Measurements from ENCODE around the gene MNS1.
"Not testable (repeated sequence)": the region's sequence is repeated elsewhere in the genome, so short reads cannot be mapped to it uniquely, and the experiment has no call there.

The MNS1 gene

GRCh38 chr15:56464893-56465520, at the start of gene MNS1:
MNS1 (minus strand) TSS chr15:56465137; CDS start chr15:56464972, 165 bp downstream.
- peak; percentile 69 for DNase-seq

- peak; percentile 46 for DNase-seq
These were observed 31.7 kb upstream of the MNS1 start for GRCh38 chr15:56496635-56497034.

- no peak for DNase-seq
These were observed 30.6 kb upstream of the MNS1 start for GRCh38 chr15:56495533-56495932.

GRCh38 chr15:56495053-56495452, 30.1 kb upstream of the MNS1 start:
- DNase-seq: no peak

DNA sequence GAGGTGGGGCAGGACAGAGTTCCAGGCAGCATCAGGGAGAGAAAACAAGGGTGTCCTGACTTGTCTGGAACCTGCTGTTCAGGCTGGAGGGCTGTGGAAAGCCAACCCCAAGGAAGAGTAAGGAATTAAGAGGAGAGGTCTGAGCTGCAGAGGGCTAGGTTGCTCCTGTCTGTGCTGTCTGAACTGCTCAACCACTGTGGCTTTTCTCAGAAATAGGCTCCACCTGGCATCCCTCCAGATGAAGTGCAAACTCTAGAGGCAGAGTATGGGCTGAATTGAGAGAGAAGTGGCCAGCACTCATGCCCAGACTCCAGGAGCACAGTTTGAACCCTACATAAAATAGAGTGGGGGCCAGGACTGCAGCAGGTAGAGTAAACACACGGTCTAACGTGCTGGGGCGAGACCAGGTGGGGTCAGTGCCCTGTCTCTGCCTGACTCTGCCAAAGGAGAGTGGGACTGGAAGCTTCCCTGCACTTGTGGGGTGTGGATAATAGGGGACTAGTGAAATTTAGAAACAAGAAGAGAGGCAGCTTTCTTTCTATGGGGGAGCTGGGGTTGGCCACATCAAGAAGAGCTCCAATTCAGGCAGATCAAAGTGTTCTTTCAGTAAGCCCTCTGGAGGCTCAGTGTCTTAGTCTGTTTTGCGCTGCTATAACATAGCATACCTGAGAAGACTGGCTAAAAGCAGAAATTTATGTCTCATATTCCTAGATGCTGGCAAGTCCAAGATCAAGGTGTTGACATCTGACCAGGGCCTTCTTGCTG, 28.0 kb upstream of the MNS1 start:
- no peak for DNase-seq

- DNase-seq: no peak
These were observed 27.3 kb upstream of the MNS1 start for GRCh38 chr15:56492236-56492635.

- peak; percentile 42 for DNase-seq
These were observed 26.3 kb upstream of the MNS1 start for GRCh38 chr15:56491110-56491722.

DNA sequence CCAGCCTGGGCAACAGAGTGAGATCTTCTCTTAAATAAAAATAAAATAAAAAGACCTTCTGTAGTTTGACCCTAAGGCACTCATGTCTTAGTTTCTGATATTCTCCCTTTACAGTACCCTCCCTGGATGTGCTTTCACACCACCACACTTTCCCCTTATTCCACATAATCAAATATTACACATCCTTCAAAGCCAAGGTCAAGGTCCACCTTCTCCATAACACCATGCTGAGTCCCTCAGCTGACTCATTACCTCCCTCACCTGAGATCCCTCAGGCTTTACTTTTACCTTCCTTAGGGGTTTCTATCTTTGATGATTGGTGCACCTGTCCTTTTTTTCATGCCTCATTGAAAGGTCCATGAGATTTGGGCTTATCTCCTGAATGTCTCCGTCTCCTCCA, 25.5 kb upstream of the MNS1 start:
- DNase-seq: no peak

DNA sequence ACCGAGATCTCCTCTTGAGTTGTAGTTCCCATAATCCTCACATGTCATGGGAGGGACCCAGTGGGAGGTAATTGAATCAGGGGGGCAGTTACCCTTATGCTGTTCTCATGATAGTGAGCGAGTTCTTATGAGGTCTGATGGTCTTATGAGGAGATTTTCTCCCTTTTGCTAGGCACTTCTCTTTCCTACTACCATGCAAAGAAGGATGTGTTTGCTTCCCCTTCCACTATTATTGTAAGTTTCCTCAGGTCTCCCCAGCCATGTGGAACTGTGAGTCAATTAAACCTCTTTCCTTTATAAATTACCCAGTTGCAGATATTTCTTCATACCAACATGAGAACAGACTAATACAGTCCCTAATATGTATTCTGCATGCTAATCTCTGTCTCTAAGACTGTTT, 21.3 kb upstream of the MNS1 start:
- DNase-seq: not testable (repeated sequence)

GRCh38 chr15:56485426-56485825, 20.5 kb upstream of the MNS1 start:
- not testable (repeated sequence) for DNase-seq

GRCh38 chr15:56484287-56484686, 19.4 kb upstream of the MNS1 start:
- no peak for DNase-seq

- no peak for DNase-seq
These were observed 10.4 kb upstream of the MNS1 start for GRCh38 chr15:56475351-56475750.

DNA sequence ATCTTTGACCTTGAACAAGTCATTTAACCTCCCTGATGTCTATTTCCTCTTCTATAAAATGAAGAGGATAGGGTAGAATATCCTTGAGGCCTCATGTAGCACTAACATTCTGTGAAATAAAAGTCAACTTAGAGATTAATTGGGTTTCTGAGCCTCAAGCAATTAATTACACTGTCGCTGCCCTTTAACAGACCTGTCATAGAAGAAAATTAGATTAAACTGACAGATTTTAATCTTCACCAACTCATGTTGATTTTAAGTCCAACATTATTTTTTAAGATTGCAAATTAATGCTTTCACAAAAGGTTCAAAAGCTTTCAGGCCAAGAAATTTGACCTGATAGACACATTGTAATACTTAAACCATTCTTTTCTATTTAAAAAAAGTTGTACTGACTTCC, 8.1 kb upstream of the MNS1 start:
- DNase-seq: no peak

- no peak for DNase-seq
These were observed 7.3 kb upstream of the MNS1 start for GRCh38 chr15:56472278-56472677.

- DNase-seq: no peak
These were observed 6.6 kb upstream of the MNS1 start for GRCh38 chr15:56471440-56472069.

- DNase-seq: no peak
These were observed 4.5 kb upstream of the MNS1 start for GRCh38 chr15:56469483-56469882.

GRCh38 chr15:56468401-56468800, 3.5 kb upstream of the MNS1 start:
- peak; percentile 15 for DNase-seq

- no peak for DNase-seq
These were observed 2.7 kb upstream of the MNS1 start for GRCh38 chr15:56467616-56468015.

DNA sequence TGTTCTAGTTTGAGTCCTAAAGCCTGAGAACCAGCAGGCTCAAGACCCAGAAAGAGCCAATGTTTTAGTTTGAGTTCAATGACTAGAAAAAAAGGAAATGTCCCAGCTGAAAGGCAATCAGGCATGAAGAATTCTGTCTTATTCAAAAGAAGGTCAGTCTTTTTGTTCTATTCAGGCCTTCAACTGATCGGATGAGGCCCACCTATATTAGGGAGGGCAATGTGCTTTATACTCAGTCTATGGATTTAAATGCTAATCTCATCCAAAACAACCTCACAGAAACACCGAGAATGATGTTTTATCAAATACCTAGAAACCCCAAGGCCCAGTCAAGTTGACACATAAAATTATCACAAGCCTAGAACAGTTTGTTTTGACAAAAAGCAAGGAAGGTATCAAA, 4.0 kb downstream of the MNS1 start:
- DNase-seq: no peak

DNA sequence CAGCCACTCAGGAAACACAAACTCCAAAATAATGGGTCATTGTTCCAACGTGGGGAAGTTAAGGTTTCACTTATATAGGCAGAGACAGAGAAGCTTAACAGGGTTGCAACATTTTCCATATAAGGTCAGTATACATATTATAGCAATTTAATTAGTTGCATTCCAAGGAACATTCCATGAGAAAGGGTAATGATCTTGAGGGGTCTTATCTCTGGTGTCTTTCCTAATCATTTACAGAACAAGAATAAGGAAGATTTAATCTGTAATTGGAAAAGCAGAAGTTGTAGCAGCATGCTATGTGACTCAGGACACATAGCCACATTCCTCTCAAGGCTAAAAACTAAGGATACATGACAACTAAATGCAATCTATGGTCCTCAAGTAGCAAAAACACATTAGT, 4.9 kb downstream of the MNS1 start:
- DNase-seq: no peak

GRCh38 chr15:56459096-56459495, 5.8 kb downstream of the MNS1 start:
- no peak for DNase-seq

DNA sequence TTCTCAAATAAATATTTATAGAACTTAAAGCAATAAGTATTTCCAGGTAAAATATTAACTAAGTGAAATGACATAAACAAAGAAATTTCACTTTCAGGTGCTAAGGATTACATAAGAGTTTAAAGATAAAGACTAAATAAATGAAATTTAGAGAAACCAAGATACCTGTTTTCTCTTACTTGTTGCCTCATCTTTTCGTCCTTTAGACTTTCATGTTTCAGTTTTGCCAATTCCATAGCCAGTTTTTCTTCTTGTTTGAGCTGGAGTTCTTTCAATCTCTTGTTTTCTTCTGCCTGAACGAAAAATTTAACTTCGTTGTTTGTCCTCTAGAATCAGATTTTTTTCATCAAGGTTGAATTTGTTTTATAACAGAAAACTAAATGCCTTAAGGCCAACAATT, 8.7 kb downstream of the MNS1 start:
- DNase-seq: no peak

DNA sequence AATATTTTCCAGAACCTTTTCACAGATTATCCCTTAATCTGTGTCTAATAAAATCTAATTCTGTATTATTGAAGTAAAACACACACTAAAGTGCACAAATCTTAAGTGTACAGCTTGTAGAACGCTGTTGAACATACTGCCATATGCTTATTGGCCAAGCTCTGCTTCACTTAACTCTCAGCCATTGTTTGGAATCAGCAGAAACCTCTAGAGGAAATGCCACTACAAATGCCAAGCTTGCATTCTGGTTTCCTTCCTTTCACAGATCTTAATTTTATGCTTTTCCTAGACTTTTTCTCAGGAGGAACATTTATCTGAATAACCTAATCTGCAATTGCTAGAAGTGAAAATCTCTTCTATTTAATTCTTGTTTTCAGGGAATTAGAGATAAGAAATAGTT, 10.1 kb downstream of the MNS1 start:
- DNase-seq: no peak

- DNase-seq: no peak
These were observed 19.2 kb downstream of the MNS1 start for GRCh38 chr15:56445746-56446145.
